Liver (tissue), 9 donors: ENCODE results near the gene DOCK1. TPM values are rescaled to one million over a fixed set of nuclear protein-coding genes. Genes with fewer than 3 reads are reported as not detected.

Experiments used
- DNase-seq: peaks from one replicate; pipeline ENCODE4 v3.0.0-alpha.2; 2017; ENCODE audit warnings: low spot score
- H3K27ac ChIP-seq, 2 donors: one replicate each; pipeline ENCODE4 v1.7.0; 2013; ENCODE audit warnings: inconsistent platforms in 2 of 2, low read length in 2 of 2, control low read depth in 1 of 2, low read depth in 1 of 2, mild to moderate bottlenecking in 1 of 2
- H3K27me3 ChIP-seq, 4 donors: one replicate each; pipeline versions ENCODE4 v1.6.1 to v1.7.0; 2013; ENCODE audit warnings: low read length in 3 of 4, inconsistent platforms in 1 of 4, mild to moderate bottlenecking in 1 of 4, moderate library complexity in 1 of 4; ENCODE audit not compliant: control insufficient read depth in 4 of 4, insufficient read depth in 4 of 4
- H3K36me3 ChIP-seq, 4 donors: one replicate each; pipeline versions ENCODE4 v1.6.1 to v1.7.0; 2013; ENCODE audit warnings: low read length in 3 of 4, mild to moderate bottlenecking in 3 of 4, low read depth in 1 of 4, moderate library complexity in 1 of 4; ENCODE audit not compliant: control insufficient read depth in 4 of 4, insufficient read depth in 3 of 4
- H3K4me1 ChIP-seq, 4 donors: one replicate each; pipeline versions ENCODE4 v1.6.1 to v1.7.0; 2013; ENCODE audit warnings: low read length in 3 of 4, mild to moderate bottlenecking in 3 of 4, moderate library complexity in 1 of 4; ENCODE audit not compliant: control insufficient read depth in 4 of 4, insufficient read depth in 4 of 4
- H3K4me3 ChIP-seq, 3 donors: one replicate each; pipeline versions ENCODE4 v1.6.1 to v1.7.0; 2013; ENCODE audit warnings: low read length in 3 of 3, control low read depth in 1 of 3, low read depth in 1 of 3, mild to moderate bottlenecking in 1 of 3
- H3K9ac ChIP-seq, 2 donors: one replicate each; pipeline ENCODE4 v1.7.0; 2013; ENCODE audit warnings: low read length in 2 of 2, mild to moderate bottlenecking in 2 of 2, moderate library complexity in 2 of 2, control low read depth in 1 of 2, low read depth in 1 of 2
- H3K9me3 ChIP-seq, 4 donors: one replicate each; pipeline versions ENCODE4 v1.6.1 to v1.7.0; 2013; ENCODE audit warnings: low read length in 3 of 4; ENCODE audit not compliant: control insufficient read depth in 4 of 4
- ATF3 ChIP-seq: IDR thresholded peaks from 2 replicates; pipeline ENCODE4 v1.6.1; 2016; ENCODE audit warnings: antibody characterized with exemption
- CTCF ChIP-seq: fragments of 150-350 bp; IDR thresholded peaks from 2 replicates; pipeline ENCODE4 v1.5.1; 2017; ENCODE audit warnings: improper control_type of control experiment, low read depth, low read length; ENCODE audit not compliant: missing input control
- EGR1 ChIP-seq, 2 donors: IDR thresholded peaks; 2 replicates each; pipeline ENCODE4 v1.6.1; 2016 to 2018; ENCODE audit warnings: antibody characterized with exemption in 2 of 2, low read depth in 2 of 2
- FOXA1 ChIP-seq: IDR thresholded peaks from 2 replicates; pipeline ENCODE4 v1.6.1; 2016; ENCODE audit warnings: antibody characterized with exemption
- FOXA2 ChIP-seq: IDR thresholded peaks from 2 replicates; pipeline ENCODE4 v1.6.1; 2016; ENCODE audit warnings: antibody characterized with exemption
- GABPA ChIP-seq, 2 donors: IDR thresholded peaks in 1 of 2; conservative IDR thresholded peaks in 1 of 2; 2 replicates each; pipeline ENCODE4 v1.6.1; 2016; ENCODE audit warnings: antibody characterized with exemption in 2 of 2, mild to moderate bottlenecking in 1 of 2, moderate library complexity in 1 of 2
- HNF4A ChIP-seq, 2 donors: conservative IDR thresholded peaks; 2 replicates each; pipeline ENCODE4 v1.6.1; 2016; ENCODE audit warnings: antibody characterized with exemption in 2 of 2, mild to moderate bottlenecking in 2 of 2
- HNF4G ChIP-seq: IDR thresholded peaks from 2 replicates; pipeline ENCODE4 v1.6.1; 2016; ENCODE audit warnings: antibody characterized with exemption
- JUND ChIP-seq, 2 donors: IDR thresholded peaks; 2 replicates each; pipeline ENCODE4 v1.6.1; 2016; ENCODE audit warnings: antibody characterized with exemption in 2 of 2
- MAX ChIP-seq: IDR thresholded peaks from 2 replicates; pipeline ENCODE4 v1.6.1; 2016; ENCODE audit warnings: antibody characterized with exemption
- NR2F2 ChIP-seq: IDR thresholded peaks from 2 replicates; pipeline ENCODE4 v1.6.1; 2016; ENCODE audit warnings: antibody characterized with exemption
- RAD21 ChIP-seq, 2 donors: IDR thresholded peaks; 2 replicates each; pipeline ENCODE4 v1.6.1; 2016; ENCODE audit warnings: antibody characterized with exemption in 2 of 2, mild to moderate bottlenecking in 2 of 2
- REST ChIP-seq: IDR thresholded peaks from 2 replicates; pipeline ENCODE4 v1.6.1; 2016; ENCODE audit warnings: antibody characterized with exemption, mild to moderate bottlenecking
- RXRA ChIP-seq, 2 donors: IDR thresholded peaks; 2 replicates each; pipeline ENCODE4 v1.6.1; 2017 to 2018; ENCODE audit warnings: antibody characterized with exemption in 2 of 2, mild to moderate bottlenecking in 1 of 2
- SP1 ChIP-seq: IDR thresholded peaks from 2 replicates; pipeline ENCODE4 v1.6.1; 2018; ENCODE audit warnings: antibody characterized with exemption, mild to moderate bottlenecking
- TAF1 ChIP-seq: conservative IDR thresholded peaks from 2 replicates; pipeline ENCODE4 v1.6.1; 2016; ENCODE audit warnings: antibody characterized with exemption, mild to moderate bottlenecking
- YY1 ChIP-seq: IDR thresholded peaks from 2 replicates; pipeline ENCODE4 v1.6.1; 2016; ENCODE audit warnings: antibody characterized with exemption, mild to moderate bottlenecking
- ZBTB33 ChIP-seq: IDR thresholded peaks from 2 replicates; pipeline ENCODE4 v1.6.1; 2016; ENCODE audit warnings: antibody characterized with exemption
- WGBS: extraction: QIAGEN DNeasy Blood & Tissue Kit; methylation state at CpG from one replicate; pipeline ENCODE4 v1.1.7; 2013; 5-methylcytosine and 5-hydroxymethylcytosine counted together
- polyA plus RNA-seq, 2 donors: library from polyadenylated mRNA; stranded (reverse) in 1 of 2; unstranded in 1 of 2; fragments of 200-250 nt in 1 of 2; fragments of >200 nt in 1 of 2; fragmentation: Nextera tagmentation in 1 of 2; extraction: Ambion mirVana in 1 of 2; gene quantifications; one replicate each; pipeline versions ENCODE4 v1.2.1 to v1.2.3, GENCODE V29; 2013 to 2015
- total RNA-seq, 2 donors: library from RNA; depleted of rRNA; stranded (reverse); fragments of >200 nt; gene quantifications; one replicate each; pipeline ENCODE4 v1.2.3, GENCODE V29; 2014
- donor health status: healthy.
- donor health status: healthy.
- donor health status: healthy.
- donor health status: healthy.
- donor health status: healthy.

DOCK1 gene
- total and polyA plus RNA-seq, 4 donors, result 3.8 to 28.8 (median 9.1) TPM

GRCh38 chr10:127399668-127400067, 494.4 kb downstream of the DOCK1 start:
- 80% methylated on average over 5 of the region's 5 CpGs for WGBS
- H3K4me3 ChIP-seq, result no peak overlapping the region
- H3K4me1 ChIP-seq, result no peaks in the 10 kb centered on the region
- H3K27me3 ChIP-seq, result no peaks in the 10 kb centered on the region
- no peak for TF ChIP-seq SP1
- no peak for TF ChIP-seq ATF3
- TF ChIP-seq MAX, result no peak
- no peak for TF ChIP-seq NR2F2
- TF ChIP-seq TAF1, result no peak
- TF ChIP-seq HNF4A (conservative IDR thresholded peaks at IDR 0.05), result no peak
- TF ChIP-seq YY1, result no peak
- TF ChIP-seq HNF4G, result no peak
- no peak for TF ChIP-seq FOXA2
- TF ChIP-seq ZBTB33, result no peak
- TF ChIP-seq FOXA1, result no peak
- TF ChIP-seq RXRA (IDR thresholded peaks at IDR 0.05), result no peak
- no peak for TF ChIP-seq REST
- TF ChIP-seq EGR1 (IDR thresholded peaks at IDR 0.05; ENCODE audit: low read depth in 2 of 2), result no peak
- TF ChIP-seq JUND (IDR thresholded peaks at IDR 0.05), result no peak
- TF ChIP-seq CTCF, result no peak
- no peak for TF ChIP-seq GABPA (IDR thresholded peaks at IDR 0.05 in 1 of 2, conservative IDR thresholded peaks at IDR 0.05 in 1 of 2)
- no peak for TF ChIP-seq RAD21 (IDR thresholded peaks at IDR 0.05)
- H3K9ac ChIP-seq, result no peak overlapping the region
- no peak for DNase-seq
- peaks cover 0 to 5% (median 0%) of the 10 kb centered on the region in 4 donors for H3K36me3 ChIP-seq
- no peaks in the 10 kb centered on the region for H3K9me3 ChIP-seq
- no peak overlapping the region for H3K27ac ChIP-seq
